Measurements from ENCODE around the gene CX3CR1.
"Not testable (repeated sequence)": the region's sequence is repeated elsewhere in the genome, so short reads cannot be mapped to it uniquely, and the experiment has no call there.

CX3CR1 gene

DNA sequence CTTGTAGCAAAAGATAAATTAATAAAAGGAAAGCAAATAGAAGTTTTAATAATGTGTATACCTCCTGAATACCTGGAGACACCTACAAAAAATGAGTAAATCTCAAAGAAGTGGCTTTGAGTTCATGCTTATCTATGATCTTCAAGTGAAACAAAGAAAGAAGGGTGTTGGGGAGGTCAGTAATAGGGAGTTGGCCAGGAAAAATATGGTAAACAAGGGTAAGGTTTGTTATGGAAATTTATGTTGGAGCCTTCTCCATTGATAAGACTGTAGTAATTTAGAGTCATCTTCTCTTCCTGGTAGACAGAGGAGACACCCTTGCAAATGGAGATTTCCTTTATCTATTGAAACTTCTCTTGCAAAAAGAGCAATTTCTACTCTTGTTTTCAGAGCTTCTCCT is 43.1 kb upstream of the CX3CR1 start:
- H3K27me3 ChIP-seq (ENCODE audit: low read length) = no peaks in the 10 kb centered on the region
- no peak for TF ChIP-seq EZH2phosphoT487 (conservative IDR thresholded peaks at IDR 0.05; ENCODE audit: low read length)
- TF ChIP-seq, protein P1, sequence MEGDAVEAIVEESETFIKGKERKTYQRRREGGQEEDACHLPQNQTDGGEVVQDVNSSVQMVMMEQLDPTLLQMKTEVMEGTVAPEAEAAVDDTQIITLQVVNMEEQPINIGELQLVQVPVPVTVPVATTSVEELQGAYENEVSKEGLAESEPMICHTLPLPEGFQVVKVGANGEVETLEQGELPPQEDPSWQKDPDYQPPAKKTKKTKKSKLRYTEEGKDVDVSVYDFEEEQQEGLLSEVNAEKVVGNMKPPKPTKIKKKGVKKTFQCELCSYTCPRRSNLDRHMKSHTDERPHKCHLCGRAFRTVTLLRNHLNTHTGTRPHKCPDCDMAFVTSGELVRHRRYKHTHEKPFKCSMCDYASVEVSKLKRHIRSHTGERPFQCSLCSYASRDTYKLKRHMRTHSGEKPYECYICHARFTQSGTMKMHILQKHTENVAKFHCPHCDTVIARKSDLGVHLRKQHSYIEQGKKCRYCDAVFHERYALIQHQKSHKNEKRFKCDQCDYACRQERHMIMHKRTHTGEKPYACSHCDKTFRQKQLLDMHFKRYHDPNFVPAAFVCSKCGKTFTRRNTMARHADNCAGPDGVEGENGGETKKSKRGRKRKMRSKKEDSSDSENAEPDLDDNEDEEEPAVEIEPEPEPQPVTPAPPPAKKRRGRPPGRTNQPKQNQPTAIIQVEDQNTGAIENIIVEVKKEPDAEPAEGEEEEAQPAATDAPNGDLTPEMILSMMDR (IDR thresholded peaks at IDR 0.05; ENCODE audit: insufficient read depth, low read length, poor library complexity, severe bottlenecking) = no peak

GRCh38 chr3:39322209-39322715 is 42.4 kb upstream of the CX3CR1 start:
- not testable (repeated sequence) for H3K4me2 ChIP-seq (ENCODE audit: low read depth, low read length, poor library complexity, severe bottlenecking); H3K9me3 ChIP-seq (ENCODE audit: insufficient read depth, low read length); H2AFZ ChIP-seq (ENCODE audit: low read depth, low read length, severe bottlenecking); H3K27me3 ChIP-seq (ENCODE audit: low read length); H3K4me3 ChIP-seq (ENCODE audit: insufficient read depth, low read length, poor library complexity, severe bottlenecking); H4K20me1 ChIP-seq (ENCODE audit: low read depth, low read length); H3K9me2 ChIP-seq (replicated peaks; ENCODE audit: insufficient read depth, low read length); H3K79me2 ChIP-seq (ENCODE audit: insufficient read depth, low read length); H3K27ac ChIP-seq (ENCODE audit: low read depth, low read length); H3K9ac ChIP-seq (ENCODE audit: low read length); H3F3A ChIP-seq (ENCODE audit: insufficient read depth); H3K36me3 ChIP-seq (ENCODE audit: low read length)

More for the DNA sequence above, 43.1 kb upstream of the CX3CR1 start:
- Histone ChIP-seq H3K4me2 (ENCODE audit: low read depth, low read length, poor library complexity, severe bottlenecking) (no peak overlapping the region), H4K20me1 (ENCODE audit: low read depth, low read length) (no peaks in the 10 kb centered on the region), H3K9me3 (ENCODE audit: insufficient read depth, low read length) (no peaks in the 10 kb centered on the region), H3K9me2 (replicated peaks; ENCODE audit: insufficient read depth, low read length) (no peaks in the 10 kb centered on the region), H3K36me3 (ENCODE audit: low read length) (no peaks in the 10 kb centered on the region), H3K27ac (ENCODE audit: low read depth, low read length) (no peak overlapping the region), H3K79me2 (ENCODE audit: insufficient read depth, low read length) (no peaks in the 10 kb centered on the region), H3F3A (ENCODE audit: insufficient read depth) (no peaks in the 10 kb centered on the region), H3K4me3 (ENCODE audit: insufficient read depth, low read length, poor library complexity, severe bottlenecking) (no peak overlapping the region), H3K9ac (ENCODE audit: low read length) (no peak overlapping the region), H2AFZ (ENCODE audit: low read depth, low read length, severe bottlenecking) (no peak overlapping the region)

GRCh38 chr3:39321574-39321983 is 41.7 kb upstream of the CX3CR1 start:
- not testable (repeated sequence) for H3K9ac ChIP-seq (ENCODE audit: low read length); H3K36me3 ChIP-seq (ENCODE audit: low read length); H3K4me2 ChIP-seq (ENCODE audit: low read depth, low read length, poor library complexity, severe bottlenecking); H3K27me3 ChIP-seq (ENCODE audit: low read length); H3K4me3 ChIP-seq (ENCODE audit: insufficient read depth, low read length, poor library complexity, severe bottlenecking); H3K9me3 ChIP-seq (ENCODE audit: insufficient read depth, low read length); H2AFZ ChIP-seq (ENCODE audit: low read depth, low read length, severe bottlenecking); H3K27ac ChIP-seq (ENCODE audit: low read depth, low read length); H3K9me2 ChIP-seq (replicated peaks; ENCODE audit: insufficient read depth, low read length); H3F3A ChIP-seq (ENCODE audit: insufficient read depth); H3K79me2 ChIP-seq (ENCODE audit: insufficient read depth, low read length); H4K20me1 ChIP-seq (ENCODE audit: low read depth, low read length)

- Histone ChIP-seq H3K9me2 (replicated peaks; ENCODE audit: insufficient read depth, low read length) (no peaks in the 10 kb centered on the region), H3K27me3 (ENCODE audit: low read length) (no peaks in the 10 kb centered on the region), H3K36me3 (ENCODE audit: low read length) (no peaks in the 10 kb centered on the region), H3K27ac (ENCODE audit: low read depth, low read length) (no peak overlapping the region), H3F3A (ENCODE audit: insufficient read depth) (no peaks in the 10 kb centered on the region), H3K4me2 (ENCODE audit: low read depth, low read length, poor library complexity, severe bottlenecking) (no peak overlapping the region), H2AFZ (ENCODE audit: low read depth, low read length, severe bottlenecking) (no peak overlapping the region), H3K4me3 (ENCODE audit: insufficient read depth, low read length, poor library complexity, severe bottlenecking) (no peak overlapping the region), H4K20me1 (ENCODE audit: low read depth, low read length) (no peaks in the 10 kb centered on the region), H3K79me2 (ENCODE audit: insufficient read depth, low read length) (no peaks in the 10 kb centered on the region), H3K9ac (ENCODE audit: low read length) (no peak overlapping the region), H3K9me3 (ENCODE audit: insufficient read depth, low read length) (no peaks in the 10 kb centered on the region)
- no peak for TF ChIP-seq EZH2phosphoT487 (conservative IDR thresholded peaks at IDR 0.05; ENCODE audit: low read length)
- TF ChIP-seq, protein P1 (IDR thresholded peaks at IDR 0.05; ENCODE audit: insufficient read depth, low read length, poor library complexity, severe bottlenecking) = no peak
Measured at GRCh38 chr3:39319249-39319648, 39.4 kb upstream of the CX3CR1 start.

All from SU-DHL-6 (cell line).